SK-N-SH (cell line): ENCODE results near the gene COL23A1. TPM values are rescaled to one million over a fixed set of nuclear protein-coding genes. Genes with fewer than 3 reads are reported as not detected.

Experiments
- CTCF ChIA-PET: fragments of 300-600, 350-600 bp; formaldehyde crosslinking; extraction: SDS; loops from one replicate; lab custom pipeline; 2021; lab: Yijun Ruan, JAX
- POLR2A ChIA-PET: fragments of 350-600 bp; sonication (Branson Sonifier 250); formaldehyde crosslinking; extraction: SDS; loops from one replicate; lab custom pipeline; 2020; ENCODE audit warnings: antibody characterized with exemption, inconsistent platforms; lab: Yijun Ruan, JAX
- DNase-seq: peaks from one replicate; pipeline ENCODE4 v3.0.0; 2012
- H2AFZ ChIP-seq: fragments of 200-600 bp; sonication (generic); 2 replicates; pipeline ENCODE4 v1.8.1; 2016; ENCODE audit warnings: antibody characterized with exemption, mild to moderate bottlenecking, low read depth
- H3F3A ChIP-seq: fragments of 200-600 bp; sonication (generic); replicated peaks from 2 replicates; pipeline ENCODE3; 2016; ENCODE audit warnings: antibody characterized with exemption, mild to moderate bottlenecking; ENCODE audit not compliant: insufficient read depth
- H3K27ac ChIP-seq, 2 experiments: fragments of 200-500 bp in 1 of 2; fragments of 200-600 bp in 1 of 2; sonication (Bioruptor generic) in 1 of 2; sonication (generic), shearing (Covaris generic) in 1 of 2; 2 replicates each; pipeline versions ENCODE4 v1.5.1 to v1.6.1; 2014 to 2016; ENCODE audit warnings: low read depth in 2 of 2, inconsistent platforms in 1 of 2, low read length in 1 of 2, mild to moderate bottlenecking in 1 of 2, mixed read lengths in 1 of 2
- H3K27me3 ChIP-seq: fragments of 200-600 bp; sonication (generic), shearing (Covaris generic); 2 replicates; pipeline ENCODE4 v1.6.1; 2016; ENCODE audit warnings: mixed run types; ENCODE audit not compliant: insufficient read depth
- H3K36me3 ChIP-seq, 2 experiments: fragments of 200-500 bp in 1 of 2; fragments of 200-600 bp in 1 of 2; sonication (Bioruptor generic) in 1 of 2; sonication (generic) in 1 of 2; replicated peaks in 1 of 2; 2 replicates each; pipeline versions ENCODE3 to v1.5.1; 2014 to 2016; ENCODE audit warnings: low read length in 1 of 2, mild to moderate bottlenecking in 1 of 2; ENCODE audit not compliant: insufficient read depth in 2 of 2, control insufficient read depth in 1 of 2
- H3K4me1 ChIP-seq, 2 experiments: fragments of 200-500 bp in 1 of 2; fragments of 200-600 bp in 1 of 2; sonication (Bioruptor generic) in 1 of 2; sonication (generic), shearing (Covaris generic) in 1 of 2; 2 replicates each; pipeline versions ENCODE4 v1.5.1 to v1.6.1; 2014 to 2016; ENCODE audit warnings: low read depth in 1 of 2, low read length in 1 of 2, mixed run types in 1 of 2; ENCODE audit not compliant: insufficient read depth in 2 of 2, control insufficient read depth in 1 of 2
- H3K4me2 ChIP-seq: fragments of 200-600 bp; sonication (generic), shearing (Covaris generic); 2 replicates; pipeline ENCODE4 v1.6.1; 2017; ENCODE audit warnings: mixed run types
- H3K4me3 ChIP-seq, 2 experiments: fragments of 200-500 bp in 1 of 2; fragments of 200-600 bp in 1 of 2; sonication (Bioruptor generic) in 1 of 2; sonication (generic), shearing (Covaris generic) in 1 of 2; 2 replicates each; pipeline versions ENCODE4 v1.5.1 to v1.8.1; 2014 to 2016; ENCODE audit warnings: low read depth in 2 of 2, inconsistent platforms in 1 of 2, low read length in 1 of 2, mild to moderate bottlenecking in 1 of 2, mixed read lengths in 1 of 2, moderate library complexity in 1 of 2
- H3K79me2 ChIP-seq: fragments of 200-600 bp; sonication (generic); 2 replicates; pipeline ENCODE4 v1.8.1; 2017; ENCODE audit warnings: mild to moderate bottlenecking; ENCODE audit not compliant: insufficient read depth
- H3K9ac ChIP-seq: fragments of 200-600 bp; sonication (generic); 2 replicates; pipeline ENCODE4 v1.6.1; 2017; ENCODE audit warnings: mixed run types
- H3K9me2 ChIP-seq: fragments of 200-600 bp; sonication (generic); 2 replicates; pipeline ENCODE4 v1.6.1; 2017; ENCODE audit warnings: mixed run types
- H3K9me3 ChIP-seq: fragments of 200-600 bp; sonication (generic); 2 replicates; pipeline ENCODE4 v1.6.1; 2017; ENCODE audit warnings: mixed run types, mild to moderate bottlenecking, moderate library complexity
- H4K20me1 ChIP-seq: fragments of 200-600 bp; sonication (generic); 2 replicates; pipeline ENCODE4 v1.6.1; 2017; ENCODE audit warnings: mild to moderate bottlenecking, mixed run types; ENCODE audit not compliant: insufficient read depth
- CHD2 ChIP-seq: fragments of 150-350 bp; IDR thresholded peaks from 2 replicates; pipeline ENCODE4 v1.6.1; 2018; ENCODE audit warnings: low read length; ENCODE audit not compliant: partially characterized antibody
- CTCF ChIP-seq: fragments of 200-600 bp; sonication (generic); IDR thresholded peaks from 2 replicates; pipeline ENCODE4 v1.6.1; 2017; ENCODE audit warnings: antibody characterized with exemption, mild to moderate bottlenecking, moderate library complexity
- FOXJ3 ChIP-seq: sonication (generic); formaldehyde crosslinking; IDR thresholded peaks from 2 replicates; pipeline ENCODE4 v1.5.1; 2020; ENCODE audit warnings: mild to moderate bottlenecking, missing genetic modification reagents
- GABPA ChIP-seq: IDR thresholded peaks from 2 replicates; pipeline ENCODE4 v1.4.0; 2012; ENCODE audit warnings: low read depth, mild to moderate bottlenecking
- GATA2 ChIP-seq: sonication (generic); formaldehyde crosslinking; IDR thresholded peaks from 2 replicates; pipeline ENCODE4 v1.5.0; 2020; ENCODE audit warnings: mild to moderate bottlenecking, missing genetic modification reagents
- JUND ChIP-seq: IDR thresholded peaks from 2 replicates; pipeline ENCODE4 v1.4.0; 2012
- MAX ChIP-seq: IDR thresholded peaks from 2 replicates; pipeline ENCODE4 v1.4.0; 2012; ENCODE audit warnings: low read depth
- NRF1 ChIP-seq: IDR thresholded peaks from 2 replicates; pipeline ENCODE4 v1.6.1; 2012; ENCODE audit warnings: low read depth, mild to moderate bottlenecking, low read length
- RAD21 ChIP-seq: IDR thresholded peaks from 2 replicates; pipeline ENCODE4 v1.6.1; 2012; ENCODE audit warnings: mild to moderate bottlenecking, low read length
- RCOR1 ChIP-seq: fragments of 150-350 bp; IDR thresholded peaks from 2 replicates; pipeline ENCODE4 v1.6.1; 2017; ENCODE audit warnings: antibody characterized with exemption, low read length
- REST ChIP-seq: IDR thresholded peaks from 2 replicates; pipeline ENCODE4 v1.6.1; 2012; ENCODE audit warnings: mild to moderate bottlenecking, low read depth, low read length, moderate library complexity
- SIN3A ChIP-seq: IDR thresholded peaks from 2 replicates; pipeline ENCODE4 v1.6.1; 2012; ENCODE audit warnings: low read depth, mild to moderate bottlenecking, low read length, moderate library complexity, borderline replicate concordance
- SMC3 ChIP-seq: IDR thresholded peaks from 2 replicates; pipeline ENCODE4 v1.6.1; 2012; ENCODE audit warnings: low read depth, low read length, improper control_type of control experiment
- TAF1 ChIP-seq: IDR thresholded peaks from 2 replicates; pipeline ENCODE4 v1.6.1; 2012; ENCODE audit warnings: low read depth, mild to moderate bottlenecking, low read length, moderate library complexity, borderline replicate concordance
- WGBS: methylation state at CpG from one replicate; pipeline ENCODE4 v1.1.6; 2017; ENCODE audit warnings: low lambda C conversion rate; 5-methylcytosine and 5-hydroxymethylcytosine counted together
- polyA plus RNA-seq, 3 experiments: library from polyadenylated mRNA; depleted of rRNA; stranded (reverse); fragments of >200 nt; gene quantifications; 2 replicates each; pipeline ENCODE4 v1.2.3, GENCODE V29; 2012
- TF ChIP-seq, protein P1 (sequence below): IDR thresholded peaks from 2 replicates; pipeline ENCODE4; 2012

Gene COL23A1
- polyA plus RNA-seq, 1 of the 3 experiments (the other 2 are of a cell fraction) = 0.10 TPM

DNA sequence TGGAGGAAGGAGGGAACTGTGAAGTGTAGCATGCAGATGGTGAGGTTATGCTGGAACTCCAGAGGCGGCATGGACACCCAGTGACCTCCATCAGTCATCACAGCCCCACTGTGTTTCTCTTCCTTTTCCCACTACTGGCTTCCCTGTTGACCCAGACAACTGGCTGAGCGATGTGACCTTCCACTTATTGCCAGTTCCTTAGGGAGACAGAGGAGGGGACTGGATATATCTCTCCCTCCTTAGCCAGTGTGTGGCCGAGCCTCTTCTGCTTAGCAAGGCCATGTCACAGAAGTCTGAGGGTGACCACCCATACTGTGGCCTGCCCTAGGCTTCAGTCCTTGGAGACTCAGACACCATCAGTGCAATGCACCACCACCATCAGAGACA is 354.6 kb downstream of the COL23A1 start:
- Histone ChIP-seq H3K9ac (no peak overlapping the region), H3K79me2 (peaks cover 15% of the 10 kb centered on the region), H3K27me3 (no peaks in the 10 kb centered on the region), H3K4me1 (peaks cover 11 to 52% of the 10 kb centered on the region in 2 experiments; a peak in 2 of 4 replicates), H3K4me3 (no peak overlapping the region), H2AFZ (no peak overlapping the region), H3F3A (peaks cover 11% of the 10 kb centered on the region), H4K20me1 (no peaks in the 10 kb centered on the region), H3K4me2 (no peak overlapping the region), H3K9me2 (no peaks in the 10 kb centered on the region), H3K27ac (no peak overlapping the region), H3K36me3 (peaks cover under 1 to 2% of the 10 kb centered on the region in 2 experiments), H3K9me3 (no peaks in the 10 kb centered on the region)
- DNase-seq = no peak
- ChIA-PET CTCF (interaction anchor here (0.6 to 12.2 kb wide), 32 partner anchors 8 to 389 kb away, joined by 3 to 147 read pairs (median 6); partner anchors contain the start of gene COL23A1), POLR2A (interaction anchor here (0.7 to 0.8 kb wide), 2 partner anchors 355 to 1210 kb away, joined by 3 read pairs; partner anchors contain the start of gene COL23A1)
- 60% methylated on average over 3 of the region's 3 CpGs for WGBS
- TF ChIP-seq GATA2 (no peak), FOXJ3 (no peak), RAD21 (no peak), RCOR1 (no peak), TAF1 (no peak), CTCF (no peak), JUND (no peak), SIN3A (no peak), GABPA (no peak), CHD2 (no peak)
- TF ChIP-seq, protein P1, sequence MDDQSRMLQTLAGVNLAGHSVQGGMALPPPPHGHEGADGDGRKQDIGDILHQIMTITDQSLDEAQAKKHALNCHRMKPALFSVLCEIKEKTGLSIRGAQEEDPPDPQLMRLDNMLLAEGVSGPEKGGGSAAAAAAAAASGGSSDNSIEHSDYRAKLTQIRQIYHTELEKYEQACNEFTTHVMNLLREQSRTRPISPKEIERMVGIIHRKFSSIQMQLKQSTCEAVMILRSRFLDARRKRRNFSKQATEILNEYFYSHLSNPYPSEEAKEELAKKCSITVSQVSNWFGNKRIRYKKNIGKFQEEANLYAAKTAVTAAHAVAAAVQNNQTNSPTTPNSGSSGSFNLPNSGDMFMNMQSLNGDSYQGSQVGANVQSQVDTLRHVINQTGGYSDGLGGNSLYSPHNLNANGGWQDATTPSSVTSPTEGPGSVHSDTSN = no peak

DNA sequence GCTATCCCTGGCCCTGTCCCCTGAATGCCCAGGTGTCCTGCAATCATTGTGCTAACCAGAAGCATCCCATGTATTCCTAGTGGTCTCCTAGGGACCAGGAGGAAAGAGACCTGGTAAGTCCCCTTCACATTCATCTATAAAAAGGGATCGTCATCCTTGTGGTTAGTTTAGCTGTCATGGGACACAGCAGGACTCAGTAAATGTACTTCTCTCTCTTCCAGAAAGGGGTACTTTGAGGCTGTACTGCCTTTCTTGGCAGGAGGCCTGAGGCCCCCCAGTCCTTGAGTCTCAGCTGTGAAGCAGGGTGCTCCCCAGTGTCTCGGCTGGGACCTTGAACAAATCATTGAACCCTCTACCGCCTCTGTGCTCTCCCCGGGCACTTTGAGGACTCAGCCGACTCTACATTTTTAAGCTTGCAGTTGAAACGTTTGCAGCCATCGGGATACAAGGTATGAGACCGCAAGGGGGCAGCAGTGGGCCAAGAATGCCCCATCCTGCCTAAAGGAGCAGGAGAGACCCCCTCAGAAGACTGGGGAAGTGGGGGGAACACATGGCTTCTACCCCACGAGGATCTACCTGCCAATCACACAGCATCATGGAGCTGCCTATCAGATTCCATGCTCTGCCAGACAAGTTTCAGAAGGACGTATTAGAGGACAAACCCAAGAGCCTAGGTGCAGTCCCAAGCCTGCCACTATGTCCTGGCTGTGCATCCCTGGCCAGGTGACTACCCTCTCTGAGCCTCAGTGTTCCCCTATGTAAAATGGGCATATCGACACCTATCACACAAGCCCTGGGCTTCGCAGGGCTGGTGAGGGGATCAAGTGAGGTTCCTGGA is 355.2 kb downstream of the COL23A1 start:
- WGBS = 22% methylated on average over 12 of the region's 12 CpGs
- DNase-seq = peak; percentile 89
- no peak overlapping the region for H2AFZ ChIP-seq

More for the DNA sequence above, 355.2 kb downstream of the COL23A1 start:
- no peaks in the 10 kb centered on the region for H3K9me2 ChIP-seq
- H3F3A ChIP-seq = peaks cover 11% of the 10 kb centered on the region
- peaks cover 2 to 3% of the 10 kb centered on the region in 2 experiments for H3K36me3 ChIP-seq
- POLR2A ChIA-PET = interaction anchor here (0.8 kb wide), 1 partner anchor 355 kb away, joined by 3 read pairs; the partner anchor contains the start of gene COL23A1
- no peaks in the 10 kb centered on the region for H3K27me3 ChIP-seq
- TF ChIP-seq REST (no peak), CHD2 (peak; percentile 31), SMC3 (peak; percentile 68), CTCF (peak; percentile 73), RAD21 (peak; percentile 81), NRF1 (no peak), MAX (no peak)
- TF ChIP-seq, all 33 proteins: peak for 4
- H4K20me1 ChIP-seq = no peaks in the 10 kb centered on the region
- no peak overlapping the region for H3K9ac ChIP-seq
- no peak overlapping the region; a peak in 1 of 4 replicates for H3K4me3 ChIP-seq
- H3K4me1 ChIP-seq = peaks cover 11 to 53% of the 10 kb centered on the region in 2 experiments; a peak in 2 of 4 replicates
- CTCF ChIA-PET = interaction anchor here (0.6 to 12.2 kb wide), 44 partner anchors 9 to 1029 kb away, joined by 3 to 147 read pairs (median 4); partner anchors contain the start of genes COL23A1 and HNRNPAB
- no peaks in the 10 kb centered on the region for H3K9me3 ChIP-seq
- no peak overlapping the region for H3K4me2 ChIP-seq
- H3K79me2 ChIP-seq = peaks cover 20% of the 10 kb centered on the region
- H3K27ac ChIP-seq = no peak overlapping the region; a peak in 1 of 4 replicates
